ENCODE data around the gene HID1. TPM values are rescaled to one million over a fixed set of nuclear protein-coding genes. Genes with fewer than 3 reads are reported as not detected.

Gene HID1
- total RNA-seq, 5 donors from 2014 or later (not counting 1 experiment from before 2014, with no cell fraction given) = 12.7 to 21.0 (median 14.5) TPM

DNA sequence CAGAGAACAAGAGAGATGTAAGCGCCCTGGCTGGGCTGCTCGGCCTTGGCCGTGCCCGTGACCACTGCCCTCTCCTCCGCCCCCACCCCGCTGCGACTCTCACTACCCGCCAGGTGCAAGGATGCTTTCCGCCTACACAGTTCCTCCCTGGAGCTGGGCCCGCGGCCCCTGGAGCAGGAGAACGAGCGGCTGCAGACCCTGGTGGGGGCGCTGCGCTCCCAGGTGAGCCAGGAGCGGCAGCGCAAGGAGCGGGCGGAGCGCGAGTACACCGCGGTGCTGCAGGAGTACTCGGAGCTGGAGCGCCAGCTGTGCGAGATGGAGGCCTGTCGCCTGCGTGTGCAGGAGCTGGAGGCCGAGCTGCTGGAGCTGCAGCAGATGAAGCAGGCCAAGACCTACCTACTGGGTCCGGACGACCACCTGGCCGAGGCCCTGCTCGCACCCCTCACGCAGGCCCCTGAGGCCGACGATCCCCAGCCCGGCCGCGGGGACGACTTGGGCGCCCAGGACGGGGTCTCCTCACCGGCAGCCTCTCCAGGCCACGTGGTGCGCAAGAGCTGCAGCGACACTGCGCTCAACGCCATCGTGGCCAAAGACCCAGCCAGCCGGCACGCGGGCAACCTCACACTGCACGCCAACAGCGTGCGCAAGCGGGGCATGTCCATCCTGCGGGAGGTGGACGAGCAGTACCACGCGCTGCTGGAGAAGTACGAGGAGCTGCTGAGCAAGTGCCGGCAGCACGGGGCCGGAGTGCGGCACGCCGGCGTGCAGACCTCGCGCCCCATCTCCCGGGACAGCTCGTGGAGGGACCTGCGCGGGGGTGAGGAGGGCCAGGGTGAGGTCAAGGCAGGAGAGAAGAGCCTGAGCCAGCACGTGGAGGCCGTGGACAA is 30.8 kb upstream of the HID1 start:
- Mint-ChIP-seq H3K36me3 (no peaks in the 10 kb centered on the region), H3K27ac (no peak overlapping the region)
- WGBS (ENCODE audit: insufficient coverage) = 88% methylated on average over 73 of the region's 76 CpGs

DNA sequence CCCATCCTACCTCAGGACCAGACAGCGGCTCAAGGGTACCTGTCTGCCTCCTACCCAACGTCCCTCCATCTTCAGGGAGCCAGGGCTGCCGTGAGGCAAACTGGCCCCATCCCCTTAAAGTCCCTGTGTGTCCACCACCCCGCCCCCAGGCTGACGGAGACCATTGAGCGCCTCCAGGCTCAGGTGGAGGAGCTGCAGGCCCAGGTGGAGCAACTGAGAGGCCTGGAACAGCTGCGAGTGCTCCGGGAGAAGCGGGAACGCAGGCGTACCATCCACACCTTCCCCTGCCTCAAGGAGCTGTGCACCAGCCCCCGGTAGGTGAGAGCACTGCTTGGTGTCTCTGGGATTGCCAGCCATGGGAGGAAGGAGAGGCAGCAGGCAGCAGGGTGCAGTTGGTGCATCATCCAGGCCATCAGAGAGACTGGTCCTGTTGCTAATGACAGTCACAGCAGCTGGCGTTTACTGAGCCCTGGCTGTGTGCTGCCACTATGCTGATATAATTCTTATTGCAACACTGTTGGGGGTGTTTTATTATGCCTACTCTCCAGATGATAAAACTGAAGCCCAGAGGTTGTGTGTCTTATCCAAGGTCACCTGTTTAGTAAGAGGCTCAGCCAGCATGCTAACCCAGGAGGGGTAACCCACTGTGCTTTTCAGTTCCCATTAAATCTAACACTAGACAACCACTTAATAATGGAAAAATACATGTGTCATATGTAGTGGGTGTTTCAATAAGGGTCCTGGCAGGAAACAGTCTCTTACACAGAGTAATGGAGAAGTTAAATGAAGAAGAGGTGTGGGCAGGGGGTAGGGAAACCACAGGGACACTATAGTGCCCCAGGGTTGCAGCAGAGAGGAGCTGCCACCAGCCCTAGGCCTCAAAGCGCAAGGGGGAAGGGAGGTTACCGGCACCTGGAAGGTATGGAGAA is 29.6 kb upstream of the HID1 start:
- Mint-ChIP-seq H3K27ac (no peak overlapping the region), H3K4me3 (no peak overlapping the region), H3K4me1 (peaks cover 6 to 13% (median 7%) of the 10 kb centered on the region in 3 donors), H3K9me3 (no peaks in the 10 kb centered on the region), H3K27me3 (peaks cover 0 to 3% of the 10 kb centered on the region in 2 donors), H3K36me3 (no peaks in the 10 kb centered on the region)
- DNase-seq (no peak), ATAC-seq (replicated peaks in 1 of 4) (no peak)
- Histone ChIP-seq H3K27ac (ENCODE audit: low read length) (no peak overlapping the region), H3K27me3 (replicated peaks in 1 of 2; ENCODE audit: control insufficient read depth in 2 of 2, extremely low read depth in 1 of 2, insufficient read depth in 2 of 2, low read length in 1 of 2) (peaks cover 0 to 7% of the 10 kb centered on the region in 2 experiments), H3K4me3 (ENCODE audit: control insufficient read depth in 1 of 2, extremely low read depth in 1 of 2, low read length in 1 of 2) (no peak overlapping the region), H3K36me3 (ENCODE audit: control insufficient read depth in 2 of 2, extremely low read depth in 1 of 2, insufficient read depth in 1 of 2, low read length in 1 of 2) (peaks cover 0 to 2% of the 10 kb centered on the region in 2 donors), H3K9me3 (no peaks in the 10 kb centered on the region), H3K4me1 (ENCODE audit: control insufficient read depth in 1 of 2, extremely low read depth in 1 of 2, insufficient read depth in 2 of 2, low read length in 2 of 2) (no peaks in the 10 kb centered on the region)
- POLR2A ChIA-PET = no interaction called here
- CTCF ChIA-PET = interaction anchor here in 1 of 2 donors (1.5 kb wide), 1 partner anchor 9 kb away, joined by 3 read pairs; no protein-coding TSS in a partner anchor
- 80% methylated on average over 7 of the region's 15 CpGs for WGBS (ENCODE audit: insufficient coverage)

More for the DNA sequence above, 30.8 kb upstream of the HID1 start:
- no peak overlapping the region for H3K4me3 ChIP-seq (ENCODE audit: control insufficient read depth in 1 of 2, extremely low read depth in 1 of 2, low read length in 1 of 2)
- H3K4me1 Mint-ChIP-seq = peaks cover 5 to 10% (median 5%) of the 10 kb centered on the region in 3 donors
- peaks cover 0 to 2% of the 10 kb centered on the region in 2 donors for H3K36me3 ChIP-seq (ENCODE audit: control insufficient read depth in 2 of 2, extremely low read depth in 1 of 2, insufficient read depth in 1 of 2, low read length in 1 of 2)
- no peaks in the 10 kb centered on the region for H3K9me3 ChIP-seq
- H3K9me3 Mint-ChIP-seq = no peaks in the 10 kb centered on the region
- no peak for ATAC-seq (replicated peaks in 1 of 4)
- no peak overlapping the region for H3K27ac ChIP-seq (ENCODE audit: low read length)
- no peak for DNase-seq
- CTCF ChIA-PET = no interaction called here
- no peaks in the 10 kb centered on the region for H3K4me1 ChIP-seq (ENCODE audit: control insufficient read depth in 1 of 2, extremely low read depth in 1 of 2, insufficient read depth in 2 of 2, low read length in 2 of 2)
- POLR2A ChIA-PET = no interaction called here
- peaks cover 0 to 3% of the 10 kb centered on the region in 2 donors for H3K27me3 Mint-ChIP-seq
- H3K27me3 ChIP-seq (replicated peaks in 1 of 2; ENCODE audit: control insufficient read depth in 2 of 2, extremely low read depth in 1 of 2, insufficient read depth in 2 of 2, low read length in 1 of 2) = peaks cover 0 to 13% of the 10 kb centered on the region in 2 experiments
- H3K4me3 Mint-ChIP-seq = no peak overlapping the region

DNA sequence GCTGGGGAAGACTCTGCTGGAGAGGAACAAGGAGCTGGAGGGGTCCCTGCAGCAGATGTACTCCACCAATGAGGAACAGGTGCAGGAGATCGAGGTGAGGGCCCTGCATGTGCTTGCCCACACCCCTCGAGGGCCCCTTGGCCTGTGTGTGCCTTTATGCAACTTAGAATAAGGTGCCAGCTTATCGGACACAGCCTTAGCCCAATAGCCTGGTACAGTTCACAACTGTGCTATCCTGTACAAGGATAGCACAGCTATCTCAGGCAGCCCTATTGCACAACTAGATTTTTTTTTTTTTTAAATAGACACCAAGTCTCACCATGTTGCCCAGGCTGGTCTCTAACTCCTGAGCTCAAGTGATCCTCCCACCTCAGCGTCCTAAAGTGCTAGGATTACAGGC is 27.0 kb upstream of the HID1 start:
- H3K4me1 Mint-ChIP-seq = peaks cover 6 to 13% (median 7%) of the 10 kb centered on the region in 3 donors
- H3K4me3 Mint-ChIP-seq = no peak overlapping the region
- no peaks in the 10 kb centered on the region for H3K9me3 ChIP-seq
- no peak overlapping the region for H3K27ac Mint-ChIP-seq
- no peak for ATAC-seq (replicated peaks in 1 of 4)
- CTCF ChIA-PET = no interaction called here
- no peaks in the 10 kb centered on the region for H3K9me3 Mint-ChIP-seq
- H3K27me3 ChIP-seq (replicated peaks in 1 of 2; ENCODE audit: control insufficient read depth in 2 of 2, extremely low read depth in 1 of 2, insufficient read depth in 2 of 2, low read length in 1 of 2) = peaks cover 0 to 5% of the 10 kb centered on the region in 2 experiments
- DNase-seq = no peak
- H3K27ac ChIP-seq (ENCODE audit: low read length) = no peak overlapping the region
- H3K36me3 Mint-ChIP-seq = no peaks in the 10 kb centered on the region
- POLR2A ChIA-PET = no interaction called here
- H3K4me1 ChIP-seq (ENCODE audit: control insufficient read depth in 1 of 2, extremely low read depth in 1 of 2, insufficient read depth in 2 of 2, low read length in 2 of 2) = no peaks in the 10 kb centered on the region
- no peak overlapping the region for H3K4me3 ChIP-seq (ENCODE audit: control insufficient read depth in 1 of 2, extremely low read depth in 1 of 2, low read length in 1 of 2)
- peaks cover 0 to 2% of the 10 kb centered on the region in 2 donors for H3K36me3 ChIP-seq (ENCODE audit: control insufficient read depth in 2 of 2, extremely low read depth in 1 of 2, insufficient read depth in 1 of 2, low read length in 1 of 2)
- 58% methylated on average over 2 of the region's 4 CpGs for WGBS (ENCODE audit: insufficient coverage)
- H3K27me3 Mint-ChIP-seq = no peaks in the 10 kb centered on the region

DNA sequence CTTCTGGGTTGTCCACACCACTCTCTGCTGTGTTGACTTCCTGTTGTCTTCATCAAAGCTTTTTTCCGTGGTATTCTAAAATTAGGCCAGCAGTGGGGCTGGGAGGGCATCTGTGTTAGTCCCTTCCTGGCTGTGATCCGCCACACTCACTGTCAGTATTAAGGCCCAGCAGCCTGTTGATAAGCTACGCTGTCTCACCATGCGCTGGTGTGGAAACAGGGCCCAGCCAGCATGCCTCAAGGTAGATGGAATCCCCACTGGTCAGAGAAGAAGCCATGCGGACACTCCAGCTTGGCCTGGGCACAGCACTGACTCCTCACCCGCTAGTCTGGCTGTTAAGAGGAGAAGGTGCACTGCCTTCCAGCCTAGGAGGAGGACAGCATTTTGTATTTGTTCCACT is 26.2 kb upstream of the HID1 start:
- no peaks in the 10 kb centered on the region for H3K9me3 ChIP-seq
- H3K4me3 Mint-ChIP-seq = no peak overlapping the region
- peaks cover 0 to 4% of the 10 kb centered on the region in 2 experiments for H3K27me3 ChIP-seq (replicated peaks in 1 of 2; ENCODE audit: control insufficient read depth in 2 of 2, extremely low read depth in 1 of 2, insufficient read depth in 2 of 2, low read length in 1 of 2)
- ATAC-seq (replicated peaks in 1 of 4) (no peak), DNase-seq (no peak)
- H3K9me3 Mint-ChIP-seq = no peaks in the 10 kb centered on the region
- no peaks in the 10 kb centered on the region for H3K36me3 Mint-ChIP-seq
- ChIA-PET CTCF (no interaction called here), POLR2A (no interaction called here)
- no peak overlapping the region for H3K27ac ChIP-seq (ENCODE audit: low read length)
- H3K27me3 Mint-ChIP-seq = no peaks in the 10 kb centered on the region
- WGBS (ENCODE audit: insufficient coverage) = 100% methylated on average over 4 of the region's 6 CpGs
- H3K27ac Mint-ChIP-seq = no peak overlapping the region
- peaks cover 6 to 13% (median 7%) of the 10 kb centered on the region in 3 donors for H3K4me1 Mint-ChIP-seq
- no peaks in the 10 kb centered on the region for H3K36me3 ChIP-seq (ENCODE audit: control insufficient read depth in 2 of 2, extremely low read depth in 1 of 2, insufficient read depth in 1 of 2, low read length in 1 of 2)
- H3K4me1 ChIP-seq (ENCODE audit: control insufficient read depth in 1 of 2, extremely low read depth in 1 of 2, insufficient read depth in 2 of 2, low read length in 2 of 2) = no peaks in the 10 kb centered on the region
- H3K4me3 ChIP-seq (ENCODE audit: control insufficient read depth in 1 of 2, extremely low read depth in 1 of 2, low read length in 1 of 2) = no peak overlapping the region

DNA sequence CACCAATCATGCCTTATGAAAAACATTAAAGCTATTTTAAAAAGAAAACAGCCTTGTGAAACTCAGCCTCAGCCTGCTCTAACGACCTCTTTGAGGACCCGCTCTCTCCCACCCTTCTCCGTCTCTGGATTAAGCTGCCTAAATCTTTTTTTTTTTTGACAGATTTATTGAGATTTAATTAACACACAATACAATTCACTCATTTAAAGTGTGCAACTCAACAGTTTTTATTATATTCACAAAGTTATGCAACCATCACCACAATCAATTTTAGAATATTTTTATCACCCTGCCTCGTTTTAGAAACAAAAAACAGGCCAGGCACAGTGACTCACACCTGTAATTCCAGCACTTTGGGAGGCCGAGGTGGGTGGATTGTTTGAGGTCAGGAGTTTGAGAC is 23.3 kb upstream of the HID1 start:
- peaks cover 6 to 8% (median 7%) of the 10 kb centered on the region in 3 donors for H3K4me1 Mint-ChIP-seq
- no peak overlapping the region for H3K4me3 Mint-ChIP-seq
- no peak overlapping the region for H3K4me3 ChIP-seq (ENCODE audit: control insufficient read depth in 1 of 2, extremely low read depth in 1 of 2, low read length in 1 of 2)
- H3K36me3 Mint-ChIP-seq = no peaks in the 10 kb centered on the region
- no peaks in the 10 kb centered on the region for H3K9me3 Mint-ChIP-seq
- H3K9me3 ChIP-seq = no peaks in the 10 kb centered on the region
- ATAC-seq (replicated peaks in 1 of 4) (no peak), DNase-seq (no peak)
- H3K27me3 Mint-ChIP-seq = peaks cover 0 to 3% of the 10 kb centered on the region in 2 donors
- no peaks in the 10 kb centered on the region for H3K4me1 ChIP-seq (ENCODE audit: control insufficient read depth in 1 of 2, extremely low read depth in 1 of 2, insufficient read depth in 2 of 2, low read length in 2 of 2)
- no peak overlapping the region for H3K27ac ChIP-seq (ENCODE audit: low read length)
- H3K36me3 ChIP-seq (ENCODE audit: control insufficient read depth in 2 of 2, extremely low read depth in 1 of 2, insufficient read depth in 1 of 2, low read length in 1 of 2) = no peaks in the 10 kb centered on the region
- POLR2A ChIA-PET = no interaction called here
- no peak overlapping the region for H3K27ac Mint-ChIP-seq
- H3K27me3 ChIP-seq (replicated peaks in 1 of 2; ENCODE audit: control insufficient read depth in 2 of 2, extremely low read depth in 1 of 2, insufficient read depth in 2 of 2, low read length in 1 of 2) = no peaks in the 10 kb centered on the region
- WGBS (ENCODE audit: insufficient coverage) = 80% methylated on average over 1 of the region's 5 CpGs
- CTCF ChIA-PET = no interaction called here

DNA sequence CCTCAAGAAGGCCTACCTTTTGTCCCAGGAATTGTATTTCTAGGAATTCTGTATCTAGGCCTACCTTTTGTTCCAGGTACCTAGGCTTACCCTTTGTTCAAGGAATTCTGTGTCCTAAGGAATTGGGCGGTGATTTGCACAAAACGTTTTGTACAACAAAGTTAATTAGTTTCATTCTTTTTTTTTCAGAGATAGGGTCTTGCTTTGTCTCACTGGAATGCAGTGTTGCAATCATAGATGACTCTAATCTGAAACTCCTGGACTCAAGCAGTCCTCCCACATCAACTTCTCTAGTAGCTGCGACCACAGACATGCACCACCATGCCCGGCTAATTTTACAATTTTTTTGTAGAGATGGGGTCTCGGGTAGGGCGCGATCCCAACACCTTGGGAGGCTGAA is 21.9 kb upstream of the HID1 start:
- POLR2A ChIA-PET = no interaction called here
- H3K27ac Mint-ChIP-seq = no peak overlapping the region
- H3K27ac ChIP-seq (ENCODE audit: low read length) = no peak overlapping the region
- H3K4me1 Mint-ChIP-seq = peaks cover 6 to 8% (median 7%) of the 10 kb centered on the region in 3 donors
- no peaks in the 10 kb centered on the region for H3K4me1 ChIP-seq (ENCODE audit: control insufficient read depth in 1 of 2, extremely low read depth in 1 of 2, insufficient read depth in 2 of 2, low read length in 2 of 2)
- H3K27me3 ChIP-seq (replicated peaks in 1 of 2; ENCODE audit: control insufficient read depth in 2 of 2, extremely low read depth in 1 of 2, insufficient read depth in 2 of 2, low read length in 1 of 2) = no peaks in the 10 kb centered on the region
- DNase-seq = no peak
- CTCF ChIA-PET = no interaction called here
- 86% methylated on average over 2 of the region's 7 CpGs for WGBS (ENCODE audit: insufficient coverage)
- H3K27me3 Mint-ChIP-seq = peaks cover 0 to 3% of the 10 kb centered on the region in 2 donors
- no peak overlapping the region for H3K4me3 Mint-ChIP-seq
- no peaks in the 10 kb centered on the region for H3K9me3 ChIP-seq
- no peak overlapping the region for H3K4me3 ChIP-seq (ENCODE audit: control insufficient read depth in 1 of 2, extremely low read depth in 1 of 2, low read length in 1 of 2)
- ATAC-seq (replicated peaks in 1 of 4) = no peak
- no peaks in the 10 kb centered on the region for H3K36me3 Mint-ChIP-seq
- no peaks in the 10 kb centered on the region for H3K9me3 Mint-ChIP-seq
- H3K36me3 ChIP-seq (ENCODE audit: control insufficient read depth in 2 of 2, extremely low read depth in 1 of 2, insufficient read depth in 1 of 2, low read length in 1 of 2) = no peaks in the 10 kb centered on the region
